OCI-LY3 (cell line): ENCODE results near the gene WDR76.

ENCODE experiments used
- H2AFZ ChIP-seq: fragments of 200-600, 300-600 bp; shearing (Covaris generic); 2 replicates; pipeline ENCODE4 v1.6.0; 2014; ENCODE audit warnings: antibody characterized with exemption, low read depth, low read length
- H3K27ac ChIP-seq: fragments of 200-600, 300-600 bp; sonication (generic); 2 replicates; pipeline ENCODE4 v1.5.1; 2014; ENCODE audit warnings: mild to moderate bottlenecking, low read length, moderate library complexity, mixed read lengths
- H3K27me3 ChIP-seq: fragments of 200-600, 300-600 bp; sonication (generic); 2 replicates; pipeline ENCODE4 v1.6.1; 2014; ENCODE audit warnings: low read depth, low read length, mixed read lengths
- H3K36me3 ChIP-seq: fragments of 200-600, 300-600 bp; sonication (generic); replicated peaks from 2 replicates; pipeline ENCODE3; 2014; ENCODE audit warnings: low read depth, low read length, mixed read lengths
- H3K4me1 ChIP-seq: fragments of 300-600, 200-600 bp; sonication (generic); 2 replicates; pipeline ENCODE4 v1.6.1; 2014; ENCODE audit warnings: low read length, mixed read lengths
- H3K4me2 ChIP-seq: fragments of 200-600, 300-600 bp; sonication (generic); 2 replicates; pipeline ENCODE4 v1.6.1; 2014; ENCODE audit warnings: low read length, mixed read lengths
- H3K4me3 ChIP-seq: fragments of 300-600, 200-600 bp; sonication (generic); 2 replicates; pipeline ENCODE4 v1.5.1; 2014; ENCODE audit warnings: antibody characterized with exemption, mild to moderate bottlenecking, low read length, moderate library complexity
- H3K79me2 ChIP-seq: fragments of 300-600, 200-600 bp; shearing (Covaris generic); 2 replicates; pipeline ENCODE4 v1.6.1; 2014; ENCODE audit warnings: mild to moderate bottlenecking, low read length, mixed read lengths
- H3K9ac ChIP-seq: fragments of 300-600, 200-600 bp; shearing (Covaris generic); 2 replicates; pipeline ENCODE4 v1.6.0; 2014; ENCODE audit warnings: mild to moderate bottlenecking, low read length, moderate library complexity
- H3K9me3 ChIP-seq: fragments of 200-600, 300-600 bp; shearing (Covaris generic); 2 replicates; pipeline ENCODE4 v1.6.1; 2014; ENCODE audit warnings: low read length, mixed read lengths; ENCODE audit not compliant: insufficient read depth
- H4K20me1 ChIP-seq: fragments of 200-600, 300-600 bp; sonication (generic); 2 replicates; pipeline ENCODE4 v1.6.1; 2016; ENCODE audit warnings: low read length, mixed read lengths; ENCODE audit not compliant: insufficient read depth
- CTCF ChIP-seq: fragments of 200-600, 300-600 bp; sonication (generic); IDR thresholded peaks from 2 replicates; pipeline ENCODE4 v1.5.1; 2014; ENCODE audit warnings: antibody characterized with exemption, low read length, low read depth
- EZH2phosphoT487 ChIP-seq: fragments of 200-600 bp; shearing (Covaris generic); IDR thresholded peaks from 2 replicates; pipeline ENCODE4 v1.6.1; 2018; ENCODE audit warnings: antibody characterized with exemption, mixed run types, low read depth

The WDR76 gene

GRCh38 chr15:43887901-43888300 is 61.1 kb downstream of the WDR76 start:
- H3K79me2 ChIP-seq, result no peaks in the 10 kb centered on the region
- H3K4me3 ChIP-seq, result no peak overlapping the region
- peaks cover 26% of the 10 kb centered on the region for H3K36me3 ChIP-seq
- H2AFZ ChIP-seq, result no peak overlapping the region
- no peak overlapping the region for H3K4me2 ChIP-seq
- no peaks in the 10 kb centered on the region for H3K9me3 ChIP-seq
- H3K27me3 ChIP-seq, result no peaks in the 10 kb centered on the region
- no peaks in the 10 kb centered on the region for H4K20me1 ChIP-seq
- no peak overlapping the region for H3K27ac ChIP-seq
- no peaks in the 10 kb centered on the region for H3K4me1 ChIP-seq
- TF ChIP-seq CTCF (no peak), EZH2phosphoT487 (no peak)
- no peak overlapping the region for H3K9ac ChIP-seq

- no peak overlapping the region for H3K27ac ChIP-seq
- no peaks in the 10 kb centered on the region for H3K79me2 ChIP-seq
- H4K20me1 ChIP-seq, result no peaks in the 10 kb centered on the region
- no peaks in the 10 kb centered on the region for H3K9me3 ChIP-seq
- H3K9ac ChIP-seq, result no peak overlapping the region
- peaks cover 19% of the 10 kb centered on the region for H3K36me3 ChIP-seq
- H3K4me1 ChIP-seq, result no peaks in the 10 kb centered on the region
- H3K27me3 ChIP-seq, result no peaks in the 10 kb centered on the region
- TF ChIP-seq CTCF, result no peak
- no peak for TF ChIP-seq EZH2phosphoT487
- H3K4me3 ChIP-seq, result no peak overlapping the region
- no peak overlapping the region for H2AFZ ChIP-seq
- no peak overlapping the region for H3K4me2 ChIP-seq
Measured at GRCh38 chr15:43889042-43889441, 62.2 kb downstream of the WDR76 start.

GRCh38 chr15:43893956-43894355 is 67.2 kb downstream of the WDR76 start:
- Histone ChIP-seq H4K20me1 (no peaks in the 10 kb centered on the region), H3K4me1 (no peaks in the 10 kb centered on the region), H3K79me2 (no peaks in the 10 kb centered on the region), H3K36me3 (peaks cover 5% of the 10 kb centered on the region), H3K27ac (no peak overlapping the region), H3K4me2 (no peak overlapping the region), H3K9ac (no peak overlapping the region), H3K9me3 (no peaks in the 10 kb centered on the region), H3K27me3 (no peaks in the 10 kb centered on the region), H3K4me3 (no peak overlapping the region), H2AFZ (no peak overlapping the region)
- no peak for TF ChIP-seq EZH2phosphoT487
- TF ChIP-seq CTCF, result no peak

GRCh38 chr15:43895586-43895985 is 68.8 kb downstream of the WDR76 start:
- Histone ChIP-seq H3K79me2 (no peaks in the 10 kb centered on the region), H3K4me1 (no peaks in the 10 kb centered on the region), H3K9me3 (no peaks in the 10 kb centered on the region), H3K4me3 (no peak overlapping the region), H4K20me1 (no peaks in the 10 kb centered on the region), H3K4me2 (no peak overlapping the region), H3K9ac (no peak overlapping the region), H3K36me3 (peaks cover 3% of the 10 kb centered on the region), H3K27me3 (no peaks in the 10 kb centered on the region), H2AFZ (no peak overlapping the region), H3K27ac (no peak overlapping the region)
- no peak for TF ChIP-seq EZH2phosphoT487
- no peak for TF ChIP-seq CTCF
